GM06990 (cell line): ENCODE results near the gene TUBGCP6.

ENCODE experiments used
- DNase-seq: peaks from one replicate; pipeline ENCODE4 v3.0.0-alpha.2; 2011; ENCODE audit not compliant: insufficient read length; ENCODE audit errors: extremely low read depth
- H3K27me3 ChIP-seq: replicated peaks from 2 replicates; pipeline ENCODE4 v1.6.0; 2011; ENCODE audit warnings: low read length; ENCODE audit not compliant: control insufficient read depth, insufficient read depth
- H3K36me3 ChIP-seq: 2 replicates; pipeline ENCODE4 v1.5.1; 2011; ENCODE audit warnings: low read length; ENCODE audit not compliant: control insufficient read depth, insufficient read depth
- H3K4me3 ChIP-seq: replicated peaks from 2 replicates; pipeline ENCODE4 v1.5.1; 2011; ENCODE audit warnings: low read depth, mild to moderate bottlenecking, control low read depth, low read length
- CTCF ChIP-seq: IDR thresholded peaks from 2 replicates; pipeline ENCODE4 v1.5.1; 2011; ENCODE audit warnings: low read length, control low read depth, mild to moderate bottlenecking, inconsistent platforms; ENCODE audit not compliant: insufficient read depth, poor library complexity, severe bottlenecking

TUBGCP6 gene

GRCh38 chr22:50174382-50175190 lies 70.2 kb downstream of the TUBGCP6 start:
- no peak for TF ChIP-seq CTCF

GRCh38 chr22:50173983-50174355 lies 70.9 kb downstream of the TUBGCP6 start:
- H3K27me3 ChIP-seq: no peaks in the 10 kb centered on the region
- no peak overlapping the region for H3K4me3 ChIP-seq
- DNase-seq: peak; percentile 9
- no peak for TF ChIP-seq CTCF
- no peaks in the 10 kb centered on the region for H3K36me3 ChIP-seq

More at GRCh38 chr22:50174382-50175190, 70.2 kb downstream of the TUBGCP6 start:
- peak; percentile 3 for DNase-seq
- Histone ChIP-seq H3K36me3 (no peaks in the 10 kb centered on the region), H3K27me3 (no peaks in the 10 kb centered on the region), H3K4me3 (no peak overlapping the region)

GRCh38 chr22:50173311-50173982 lies 71.4 kb downstream of the TUBGCP6 start:
- no peak for TF ChIP-seq CTCF
- no peak overlapping the region for H3K4me3 ChIP-seq
- H3K27me3 ChIP-seq: no peaks in the 10 kb centered on the region
- DNase-seq: peak; percentile 47
- H3K36me3 ChIP-seq: no peaks in the 10 kb centered on the region

GRCh38 chr22:50171965-50172421 lies 72.8 kb downstream of the TUBGCP6 start:
- H3K4me3 ChIP-seq: no peak overlapping the region
- H3K27me3 ChIP-seq: no peaks in the 10 kb centered on the region
- peak; percentile 8 for DNase-seq
- no peaks in the 10 kb centered on the region for H3K36me3 ChIP-seq
- TF ChIP-seq CTCF: no peak

GRCh38 chr22:50171319-50171964 lies 73.4 kb downstream of the TUBGCP6 start:
- Histone ChIP-seq H3K4me3 (no peak overlapping the region), H3K27me3 (no peaks in the 10 kb centered on the region), H3K36me3 (no peaks in the 10 kb centered on the region)
- DNase-seq: peak; percentile 4
- TF ChIP-seq CTCF: no peak
